Activated naive CD8-positive, alpha-beta T cell treated with anti-CD3 and anti-CD28 coated beads, Interleukin-2, amount 10 ng/mL, durations not matched to agents 7 days and 5 days (primary cell): ENCODE data around the gene P3H2. TPM values are rescaled to one million over a fixed set of nuclear protein-coding genes. Genes with fewer than 3 reads are reported as not detected.
A peak's percentile ranks its signal among the peaks of the same experiment; 100 is the strongest.
"Not testable (repeated sequence)": the region's sequence is repeated elsewhere in the genome, so short reads cannot be mapped to it uniquely, and the experiment has no call there.

Experiments used
- ATAC-seq: fragments of 150-1000 bp; cut with Tn5 transposase; one replicate; pipeline ENCODE4 v1.10.0; 2021; ENCODE audit warnings: low read depth, moderate library complexity
- POLR2A ChIA-PET: fragments of 350-600 bp; sonication (Branson Sonifier 250); formaldehyde crosslinking; loops from one replicate; lab custom pipeline; 2021; ENCODE audit warnings: antibody characterized with exemption; lab: Charles Lee
- DNase-seq: peaks from one replicate; pipeline ENCODE4 v3.0.0; 2021
- H3K27ac Mint-ChIP-seq: one replicate; pipeline ENCODE4 v1.8.0; 2022; ENCODE audit warnings: mild to moderate bottlenecking, mixed read lengths
- H3K27me3 Mint-ChIP-seq: one replicate; pipeline ENCODE4 v1.8.0; 2022; ENCODE audit warnings: mild to moderate bottlenecking, moderate library complexity, mixed read lengths
- H3K36me3 Mint-ChIP-seq: one replicate; pipeline ENCODE4 v1.8.0; 2021; ENCODE audit warnings: mild to moderate bottlenecking, mixed read lengths
- H3K4me1 Mint-ChIP-seq: one replicate; pipeline ENCODE4 v1.8.0; 2021; ENCODE audit warnings: mixed read lengths
- H3K4me3 Mint-ChIP-seq: one replicate; pipeline ENCODE4 v1.8.0; 2022; ENCODE audit warnings: mild to moderate bottlenecking, moderate library complexity, mixed read lengths
- H3K9me3 Mint-ChIP-seq: one replicate; pipeline ENCODE4 v1.8.0; 2021; ENCODE audit warnings: mixed read lengths
- total RNA-seq, 2 experiments: library from RNA; stranded (reverse); gene quantifications; one replicate each; pipeline ENCODE4 v1.2.3, GENCODE V29; 2021

The P3H2 gene
- total RNA-seq, 2 experiments from 2014 or later: not detected

DNA sequence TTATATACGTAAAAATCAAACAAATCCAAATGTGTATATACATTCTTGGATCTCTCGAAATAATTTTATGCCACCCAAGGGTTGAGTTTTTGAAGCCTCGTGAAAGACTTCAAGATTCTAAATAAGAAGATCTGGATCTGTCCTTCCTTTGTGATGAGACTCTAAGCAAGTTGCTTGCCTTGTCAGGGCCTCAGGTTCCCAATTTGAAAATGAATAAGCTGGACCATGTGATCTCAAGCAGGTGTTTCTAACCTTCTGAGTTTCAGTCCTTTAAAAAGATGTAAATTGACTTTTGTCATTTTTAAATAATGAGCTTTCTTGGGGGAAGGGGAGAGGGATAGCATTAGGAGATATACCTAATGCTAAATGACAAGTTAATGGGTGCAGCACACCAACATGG is 137.1 kb downstream of the P3H2 start:
- H3K27me3 Mint-ChIP-seq: peaks cover 3% of the 10 kb centered on the region
- ATAC-seq (no peak), DNase-seq (no peak)
- H3K27ac Mint-ChIP-seq: no peak overlapping the region
- no peaks in the 10 kb centered on the region for H3K4me1 Mint-ChIP-seq
- POLR2A ChIA-PET: no interaction called here
- H3K9me3 Mint-ChIP-seq: no peaks in the 10 kb centered on the region
- no peak overlapping the region for H3K4me3 Mint-ChIP-seq
- no peaks in the 10 kb centered on the region for H3K36me3 Mint-ChIP-seq

DNA sequence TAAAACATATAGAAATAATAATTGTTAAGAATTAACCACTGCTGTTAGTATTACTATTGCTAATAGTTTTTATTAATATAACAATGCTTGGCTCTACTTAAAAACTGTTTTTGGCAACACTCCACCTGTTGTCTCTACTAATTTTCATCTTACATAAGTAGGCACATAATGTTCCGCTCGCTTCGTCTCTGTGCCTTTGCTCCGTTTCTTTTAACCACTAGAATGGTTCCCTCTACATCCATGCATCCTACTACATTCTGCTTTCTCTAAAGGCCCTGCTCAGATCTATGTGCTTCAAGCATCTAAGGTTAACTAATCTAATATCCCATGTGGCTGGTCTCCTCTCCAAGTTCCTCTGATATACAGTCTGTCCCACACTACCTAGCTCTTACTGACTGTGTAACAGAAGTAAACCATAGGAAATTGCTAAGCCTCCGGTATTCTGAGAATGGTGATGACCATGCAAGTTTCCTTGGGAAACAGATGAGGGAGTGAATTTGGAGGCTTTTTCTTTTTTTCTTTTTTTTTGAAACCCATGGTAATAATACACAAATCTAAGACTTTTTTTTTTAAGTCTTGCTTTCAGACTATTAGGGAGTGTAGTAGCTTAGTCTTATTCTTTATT is 138.3 kb downstream of the P3H2 start:
- no peaks in the 10 kb centered on the region for H3K9me3 Mint-ChIP-seq
- H3K4me1 Mint-ChIP-seq: no peaks in the 10 kb centered on the region
- no peaks in the 10 kb centered on the region for H3K36me3 Mint-ChIP-seq
- H3K27me3 Mint-ChIP-seq: peaks cover 10% of the 10 kb centered on the region
- no peak overlapping the region for H3K4me3 Mint-ChIP-seq
- no peak overlapping the region for H3K27ac Mint-ChIP-seq
- ATAC-seq: no peak
- POLR2A ChIA-PET: no interaction called here
- no peak for DNase-seq

DNA sequence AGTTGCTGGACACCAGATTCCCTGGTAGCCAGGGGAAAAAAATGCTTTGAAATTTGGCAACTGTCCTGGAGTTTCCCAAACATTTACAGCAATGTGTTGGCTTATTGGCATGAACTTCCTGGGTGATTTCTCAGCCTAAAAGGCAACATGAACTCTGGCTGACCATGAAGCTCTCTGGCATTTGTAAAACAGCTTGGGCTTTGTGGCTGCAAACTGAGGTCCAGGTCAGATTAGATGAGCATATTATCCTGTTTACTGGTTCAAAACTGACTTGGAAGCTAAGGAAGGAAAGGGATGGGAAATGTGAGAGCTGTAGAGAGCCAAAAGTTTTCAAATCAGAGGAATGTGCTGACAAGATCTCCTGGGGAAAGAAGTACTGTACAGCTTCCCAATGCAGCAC is 139.0 kb downstream of the P3H2 start:
- DNase-seq (no peak), ATAC-seq (no peak)
- Mint-ChIP-seq H3K27ac (no peak overlapping the region), H3K9me3 (no peaks in the 10 kb centered on the region), H3K27me3 (peaks cover 10% of the 10 kb centered on the region), H3K4me3 (no peak overlapping the region), H3K4me1 (no peaks in the 10 kb centered on the region), H3K36me3 (no peaks in the 10 kb centered on the region)
- POLR2A ChIA-PET: no interaction called here

DNA sequence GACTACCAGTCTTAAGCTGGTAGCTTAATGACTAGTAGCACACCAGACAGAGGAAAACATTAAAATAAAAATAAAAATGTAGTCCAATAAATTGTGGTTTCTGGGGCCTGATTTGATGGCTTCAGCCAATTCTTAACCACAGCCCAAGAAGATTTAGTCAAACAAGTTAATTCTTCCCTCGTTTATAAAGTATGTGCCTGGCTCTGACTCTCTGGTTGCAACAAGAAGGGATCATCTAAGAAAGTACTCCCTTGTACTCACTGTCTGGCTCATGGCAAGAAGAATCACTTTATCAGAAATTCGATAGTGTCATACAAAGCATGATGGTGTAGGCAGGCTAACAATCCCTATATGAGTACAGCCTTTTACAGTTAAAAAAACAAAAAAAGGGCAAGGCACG is 141.9 kb downstream of the P3H2 start:
- peaks cover 13% of the 10 kb centered on the region for H3K27me3 Mint-ChIP-seq
- POLR2A ChIA-PET: no interaction called here
- ATAC-seq (no peak), DNase-seq (no peak)
- no peaks in the 10 kb centered on the region for H3K4me1 Mint-ChIP-seq
- H3K9me3 Mint-ChIP-seq: no peaks in the 10 kb centered on the region
- H3K4me3 Mint-ChIP-seq: no peak overlapping the region
- no peak overlapping the region for H3K27ac Mint-ChIP-seq
- H3K36me3 Mint-ChIP-seq: no peaks in the 10 kb centered on the region

DNA sequence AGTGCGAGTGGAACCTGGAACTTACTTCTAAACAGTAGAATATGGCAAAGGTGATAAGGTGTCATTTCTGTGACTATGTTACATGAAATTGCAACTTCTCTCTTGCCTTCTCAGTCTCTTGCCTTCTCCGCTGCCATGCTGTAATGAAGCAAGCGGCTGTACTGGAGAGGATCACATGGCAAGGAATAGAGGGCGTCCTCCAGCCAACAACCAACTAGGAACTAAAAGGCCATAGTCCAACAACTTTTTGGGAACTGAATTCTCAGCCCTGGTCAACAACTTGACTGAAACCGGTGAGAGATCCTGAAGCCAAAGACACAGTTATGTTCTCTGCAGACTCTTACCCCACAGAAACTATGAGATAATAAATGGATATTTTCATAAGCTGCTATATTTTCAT is 143.5 kb downstream of the P3H2 start:
- no peak for DNase-seq
- ATAC-seq: no peak
- H3K9me3 Mint-ChIP-seq: no peaks in the 10 kb centered on the region
- no peak overlapping the region for H3K4me3 Mint-ChIP-seq
- POLR2A ChIA-PET: no interaction called here
- H3K27me3 Mint-ChIP-seq: peaks cover 13% of the 10 kb centered on the region
- no peaks in the 10 kb centered on the region for H3K36me3 Mint-ChIP-seq
- no peaks in the 10 kb centered on the region for H3K4me1 Mint-ChIP-seq
- H3K27ac Mint-ChIP-seq: no peak overlapping the region

DNA sequence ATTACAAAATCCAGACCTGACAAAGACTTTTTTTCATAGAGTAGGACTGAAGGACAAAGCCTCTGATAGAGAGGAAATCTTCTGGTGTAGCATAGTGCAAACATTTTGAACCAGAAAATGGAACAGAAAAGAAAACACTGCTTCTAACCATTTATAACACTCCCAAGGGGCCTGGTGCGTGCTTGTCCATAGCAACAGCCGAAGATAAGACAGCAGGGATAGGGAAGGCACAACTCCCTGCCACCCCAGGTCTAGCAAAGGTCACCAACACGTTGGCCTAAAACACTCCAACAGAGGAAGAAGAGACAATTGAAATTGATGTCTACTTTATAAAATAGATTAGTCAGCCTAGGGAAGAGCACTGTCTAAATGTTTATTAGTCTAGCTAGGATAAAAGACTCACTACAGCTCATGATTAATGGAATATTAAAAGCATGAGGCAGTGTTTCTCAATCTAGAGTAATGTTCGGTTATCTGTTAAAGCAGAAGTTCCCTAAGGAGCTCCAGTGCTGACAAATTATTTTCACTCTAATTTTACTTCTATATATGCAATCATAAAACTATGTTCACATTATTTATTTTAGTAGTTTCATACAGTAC is 145.2 kb downstream of the P3H2 start:
- no peaks in the 10 kb centered on the region for H3K36me3 Mint-ChIP-seq
- no peak overlapping the region for H3K4me3 Mint-ChIP-seq
- POLR2A ChIA-PET: no interaction called here
- H3K27me3 Mint-ChIP-seq: peaks cover 13% of the 10 kb centered on the region
- no peak for DNase-seq
- no peaks in the 10 kb centered on the region for H3K4me1 Mint-ChIP-seq
- H3K9me3 Mint-ChIP-seq: no peaks in the 10 kb centered on the region
- ATAC-seq: no peak
- no peak overlapping the region for H3K27ac Mint-ChIP-seq

DNA sequence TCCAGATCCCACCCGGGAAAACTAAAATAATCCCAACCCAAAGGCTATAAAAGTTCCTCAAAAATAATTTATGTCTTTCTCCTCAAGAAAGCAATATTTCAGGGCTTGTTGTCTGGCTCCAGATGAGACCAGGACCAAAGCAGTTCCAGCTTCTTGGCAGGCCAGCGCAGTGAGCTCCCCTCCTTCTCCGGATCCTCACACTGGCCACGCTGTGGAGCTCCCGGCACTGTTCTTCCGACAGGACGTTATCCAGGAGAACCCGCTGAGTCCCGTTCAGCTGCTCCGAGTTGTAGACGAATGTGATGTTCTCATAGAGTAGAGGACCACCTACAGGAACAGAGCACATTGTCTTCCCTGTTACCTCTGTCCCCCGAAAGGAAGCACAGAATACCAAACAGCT is 146.3 kb downstream of the P3H2 start:
- H3K9me3 Mint-ChIP-seq: no peaks in the 10 kb centered on the region
- POLR2A ChIA-PET: no interaction called here
- H3K4me1 Mint-ChIP-seq: no peaks in the 10 kb centered on the region
- DNase-seq (no peak), ATAC-seq (no peak)
- no peaks in the 10 kb centered on the region for H3K36me3 Mint-ChIP-seq
- no peak overlapping the region for H3K27ac Mint-ChIP-seq
- H3K27me3 Mint-ChIP-seq: peaks cover 13% of the 10 kb centered on the region
- H3K4me3 Mint-ChIP-seq: no peak overlapping the region

DNA sequence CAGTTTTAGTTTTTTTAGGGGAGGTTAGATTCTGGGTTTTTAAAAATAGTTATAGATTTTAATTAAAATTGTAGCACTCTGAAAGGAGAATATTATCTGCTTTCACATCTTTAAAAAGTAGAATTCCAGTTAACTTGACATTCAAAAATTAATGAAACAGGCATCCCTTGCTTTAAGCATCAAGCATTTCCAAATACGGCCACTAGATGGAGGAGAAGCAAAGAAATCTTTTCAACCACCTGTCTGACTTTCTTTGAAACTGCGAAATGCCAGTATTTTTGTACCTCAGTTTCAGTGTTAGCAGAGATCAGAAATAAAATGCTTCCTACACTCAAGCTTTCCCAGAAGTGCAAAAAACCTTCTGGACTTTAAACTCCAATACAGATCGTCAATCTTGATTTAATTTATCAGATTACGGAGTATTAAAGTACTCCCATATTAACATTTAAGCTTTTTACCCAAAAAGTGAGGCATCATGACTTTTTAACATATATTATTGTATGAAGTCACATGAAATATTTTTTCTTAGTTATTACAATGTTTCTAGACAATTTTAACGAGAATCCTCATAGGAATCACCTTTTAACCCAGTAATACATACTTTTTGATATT is 153.3 kb downstream of the P3H2 start:
- POLR2A ChIA-PET: no interaction called here
- Mint-ChIP-seq H3K27ac (no peak overlapping the region), H3K4me1 (peaks cover 2% of the 10 kb centered on the region), H3K36me3 (no peaks in the 10 kb centered on the region), H3K4me3 (no peak overlapping the region), H3K9me3 (no peaks in the 10 kb centered on the region), H3K27me3 (peaks cover 3% of the 10 kb centered on the region)
- DNase-seq (no peak), ATAC-seq (no peak)

DNA sequence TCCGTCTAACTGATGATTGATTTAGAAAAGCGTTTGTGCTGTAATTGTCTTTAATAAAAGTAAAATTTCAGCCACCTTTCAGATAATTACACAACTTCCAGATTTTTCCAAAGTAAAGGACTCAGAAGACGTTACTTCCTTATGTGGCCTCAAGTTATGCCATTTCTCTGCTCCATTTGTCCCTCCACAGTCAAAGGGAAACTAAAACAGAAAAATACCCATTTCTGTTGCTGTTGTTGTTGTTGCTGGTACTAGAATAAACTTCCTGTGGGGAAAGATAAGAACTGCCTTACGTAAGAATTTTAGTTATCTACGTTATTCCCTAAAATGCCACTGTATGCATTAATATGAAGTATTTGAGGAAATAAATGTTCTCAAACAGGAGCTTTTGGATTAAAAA is 153.9 kb downstream of the P3H2 start:
- peaks cover 3% of the 10 kb centered on the region for H3K27me3 Mint-ChIP-seq
- H3K9me3 Mint-ChIP-seq: no peaks in the 10 kb centered on the region
- H3K27ac Mint-ChIP-seq: no peak overlapping the region
- DNase-seq (no peak), ATAC-seq (no peak)
- POLR2A ChIA-PET: no interaction called here
- peaks cover 2% of the 10 kb centered on the region for H3K4me1 Mint-ChIP-seq
- H3K4me3 Mint-ChIP-seq: no peak overlapping the region
- no peaks in the 10 kb centered on the region for H3K36me3 Mint-ChIP-seq

DNA sequence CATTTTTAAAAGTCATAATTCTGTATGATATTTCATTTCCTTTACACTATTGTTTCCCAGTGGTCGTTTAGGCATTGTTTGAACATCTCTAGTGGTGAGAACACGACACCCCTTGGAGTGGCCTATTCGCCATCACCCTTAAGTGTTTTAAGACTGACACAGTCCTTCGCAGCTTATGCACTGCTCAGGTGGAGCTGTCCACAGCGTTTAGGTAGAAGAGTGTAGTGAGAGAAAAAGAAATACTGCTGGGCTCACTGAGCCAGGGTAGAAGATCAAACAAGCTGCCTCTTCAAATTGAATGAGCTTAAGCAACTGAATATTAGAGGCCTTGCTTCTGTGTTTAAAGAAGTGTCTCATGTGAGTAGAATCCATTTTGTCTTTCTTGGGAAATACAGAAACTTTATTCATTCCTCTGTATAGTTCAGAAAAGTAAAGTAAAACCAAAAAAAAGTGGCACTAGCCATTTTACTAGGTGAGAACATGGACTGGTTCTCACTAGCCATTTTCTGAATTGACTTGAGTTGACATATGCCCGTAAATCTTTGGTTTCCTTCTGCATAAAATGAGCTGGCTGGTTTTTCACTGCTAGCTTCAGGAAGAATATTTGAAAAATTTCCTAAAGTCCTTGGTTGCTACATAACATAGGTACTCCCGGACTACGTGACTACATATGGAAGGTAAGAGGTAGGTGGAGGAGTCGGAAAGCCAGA is 155.9 kb downstream of the P3H2 start:
- Mint-ChIP-seq H3K4me3 (no peak overlapping the region), H3K4me1 (peaks cover 3% of the 10 kb centered on the region), H3K27ac (no peak overlapping the region), H3K9me3 (no peaks in the 10 kb centered on the region), H3K36me3 (no peaks in the 10 kb centered on the region), H3K27me3 (peaks cover 7% of the 10 kb centered on the region)
- POLR2A ChIA-PET: no interaction called here
- ATAC-seq: no peak
- no peak for DNase-seq

DNA sequence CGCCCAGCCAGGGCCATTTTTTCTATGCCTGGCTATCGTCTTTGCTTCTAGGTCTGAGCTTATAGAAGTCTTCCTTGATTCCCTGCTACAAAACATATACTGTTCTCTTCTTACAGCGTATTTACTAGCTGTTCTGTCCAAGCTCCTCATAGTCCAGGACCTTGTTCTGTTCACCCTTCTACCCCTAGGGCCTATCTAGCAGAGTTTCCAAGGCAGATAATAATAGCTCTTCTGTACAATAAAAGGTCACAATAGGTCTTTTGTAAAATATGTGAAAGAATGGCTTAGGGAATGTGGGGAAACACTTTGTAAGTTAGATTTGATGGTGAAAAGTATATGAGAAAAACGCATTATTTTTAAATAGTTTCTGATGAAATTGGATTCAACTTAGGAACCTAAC is 158.2 kb downstream of the P3H2 start:
- H3K27me3 Mint-ChIP-seq: peaks cover 10% of the 10 kb centered on the region
- ATAC-seq: no peak
- DNase-seq: no peak
- H3K4me3 Mint-ChIP-seq: no peak overlapping the region
- POLR2A ChIA-PET: no interaction called here
- H3K36me3 Mint-ChIP-seq: no peaks in the 10 kb centered on the region
- peaks cover 3% of the 10 kb centered on the region for H3K4me1 Mint-ChIP-seq
- no peak overlapping the region for H3K27ac Mint-ChIP-seq
- no peaks in the 10 kb centered on the region for H3K9me3 Mint-ChIP-seq

DNA sequence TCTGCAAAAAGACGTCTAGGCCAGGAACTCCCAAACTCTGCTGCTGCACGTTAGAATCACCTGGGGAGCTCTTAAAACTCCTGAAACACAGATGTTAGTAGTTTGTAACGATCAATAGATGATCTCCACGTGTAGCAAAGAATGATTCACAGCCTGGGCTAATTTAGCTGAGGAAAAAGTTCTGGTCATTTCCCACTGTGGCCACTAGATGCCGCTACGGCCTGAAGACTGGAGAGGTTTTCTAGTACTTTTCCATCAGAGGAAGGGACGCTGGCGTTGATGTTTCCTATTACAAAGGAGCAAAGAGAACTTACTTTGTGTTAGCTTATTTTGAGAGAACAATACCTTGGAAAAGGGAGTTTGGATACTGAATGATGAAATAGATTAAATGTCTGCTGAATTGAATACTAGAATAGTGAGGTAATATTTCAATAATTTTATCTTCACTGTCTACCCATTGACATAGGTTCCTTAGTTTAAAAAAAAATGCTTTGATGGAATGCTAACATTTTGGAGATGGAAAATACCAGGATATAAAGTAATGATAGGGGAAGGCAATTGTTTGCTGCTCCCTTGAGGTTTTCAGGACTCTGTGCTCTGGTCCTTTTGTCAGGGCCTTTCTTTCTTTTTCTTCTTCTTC is 159.1 kb downstream of the P3H2 start:
- H3K4me1 Mint-ChIP-seq: peaks cover 1% of the 10 kb centered on the region
- H3K9me3 Mint-ChIP-seq: no peaks in the 10 kb centered on the region
- no peak overlapping the region for H3K27ac Mint-ChIP-seq
- no peak overlapping the region for H3K4me3 Mint-ChIP-seq
- H3K27me3 Mint-ChIP-seq: peaks cover 10% of the 10 kb centered on the region
- DNase-seq: peak; percentile 60
- peak; percentile 47 for ATAC-seq
- POLR2A ChIA-PET: no interaction called here
- no peaks in the 10 kb centered on the region for H3K36me3 Mint-ChIP-seq

DNA sequence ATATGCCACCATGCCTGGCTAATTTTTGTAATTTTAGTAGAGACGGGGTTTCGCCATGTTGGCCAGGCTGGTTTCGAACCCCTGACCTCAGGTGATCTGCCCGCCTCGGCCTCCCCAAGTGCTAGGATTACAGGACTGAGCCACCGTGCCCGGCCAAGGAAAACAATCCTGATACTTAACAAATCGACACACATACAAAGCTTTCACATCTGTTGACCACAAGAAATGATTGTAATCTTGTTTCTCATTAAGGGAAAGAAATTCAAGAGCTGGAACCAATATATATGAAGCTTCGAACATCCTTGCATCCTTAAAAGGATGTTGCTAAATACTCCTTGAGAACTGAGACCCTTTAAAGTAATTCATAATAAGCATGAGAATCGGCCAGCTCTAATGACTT is 159.6 kb downstream of the P3H2 start:
- H3K27ac Mint-ChIP-seq, POLR2A ChIA-PET, H3K36me3 Mint-ChIP-seq, DNase-seq, H3K4me1 Mint-ChIP-seq, H3K4me3 Mint-ChIP-seq, ATAC-seq, H3K9me3 Mint-ChIP-seq: not testable (repeated sequence)
- H3K27me3 Mint-ChIP-seq: peaks cover 10% of the 10 kb centered on the region
